PC-9 (cell line): Measurements from ENCODE around the gene INO80. TPM values are rescaled to one million over a fixed set of nuclear protein-coding genes. Genes with fewer than 3 reads are reported as not detected.

Experiments used
- BruUV-seq: library from RNA; stranded (reverse); fragments of 400-500 nt; replicated peaks from 2 replicates; lab custom pipeline; 2021; lab: Mats Ljungman, UMichigan
- CTCF ChIA-PET: fragments of 300-600 bp; sonication (Branson Sonifier 250); formaldehyde crosslinking; loops from one replicate; lab custom pipeline; 2022; ENCODE audit warnings: antibody characterized with exemption; lab: Charles Lee
- POLR2A ChIA-PET: fragments of 300-600 bp; sonication (Branson Sonifier 250); formaldehyde crosslinking; loops from one replicate; lab custom pipeline; 2022; ENCODE audit warnings: antibody characterized with exemption; ENCODE audit not compliant: unreplicated experiment; lab: Charles Lee
- DNase-seq, 2 experiments: peaks; one replicate each; pipeline versions ENCODE4 v3.0.0 to v3.0.0-alpha.2; 2015 to 2022; ENCODE audit warnings: mixed read lengths in 1 of 2
- H2AFZ ChIP-seq: fragments of 200-600 bp; sonication (generic); 2 replicates; pipeline ENCODE4 v1.8.1; 2017; ENCODE audit warnings: antibody characterized with exemption
- H3F3A ChIP-seq: fragments of 200-600 bp; sonication (generic); 2 replicates; pipeline ENCODE4 v1.8.1; 2017; ENCODE audit warnings: antibody characterized with exemption, mild to moderate bottlenecking, low read depth; ENCODE audit not compliant: insufficient read depth
- H3K27ac ChIP-seq: fragments of 200-600 bp; sonication (generic); 2 replicates; pipeline ENCODE4 v1.6.1; 2016; ENCODE audit warnings: mixed run types
- H3K27me3 ChIP-seq: fragments of 200-600 bp; sonication (generic); 2 replicates; pipeline ENCODE4 v1.6.1; 2016; ENCODE audit warnings: low read depth, mixed run types; ENCODE audit not compliant: insufficient read depth
- H3K36me3 ChIP-seq: fragments of 200-600 bp; sonication (generic); 2 replicates; pipeline ENCODE4 v1.6.1; 2016; ENCODE audit warnings: low read depth, mixed run types
- H3K4me1 ChIP-seq: fragments of 200-600 bp; sonication (generic); replicated peaks from 2 replicates; pipeline ENCODE4 v1.6.1; 2016; ENCODE audit warnings: mixed run types; ENCODE audit not compliant: insufficient read depth
- H3K4me2 ChIP-seq: fragments of 200-600 bp; sonication (generic); 2 replicates; pipeline ENCODE4 v1.6.1; 2017; ENCODE audit warnings: mixed run types
- H3K4me3 ChIP-seq: fragments of 200-600 bp; sonication (generic); 2 replicates; pipeline ENCODE4 v1.6.1; 2016; ENCODE audit warnings: mixed run types
- H3K79me2 ChIP-seq: fragments of 200-600 bp; sonication (generic); 2 replicates; pipeline ENCODE4 v1.6.1; 2017; ENCODE audit warnings: low read depth, mixed run types
- H3K9me2 ChIP-seq: fragments of 200-600 bp; sonication (generic); 2 replicates; pipeline ENCODE4 v1.8.1; 2017; ENCODE audit warnings: mild to moderate bottlenecking; ENCODE audit not compliant: insufficient read depth
- H3K9me3 ChIP-seq: fragments of 200-600 bp; sonication (generic); 2 replicates; pipeline ENCODE4 v1.8.1; 2016; ENCODE audit warnings: low read depth; ENCODE audit not compliant: insufficient read depth
- H4K20me1 ChIP-seq: fragments of 200-600 bp; sonication (generic); 2 replicates; pipeline ENCODE4 v1.8.1; 2017; ENCODE audit not compliant: insufficient read depth
- EZH2 ChIP-seq: fragments of 200-600 bp; sonication (generic); IDR thresholded peaks from 2 replicates; pipeline ENCODE4 v1.8.0; 2017; ENCODE audit warnings: antibody characterized with exemption, low read depth
- intact Hi-C: fragments of 100-400 bp; cut with micrococcal nuclease; formaldehyde crosslinking; loops from one replicate; pipeline ENCODE4 v1.10.0; 2022; ENCODE audit not compliant: unreplicated experiment
- total RNA-seq: library from RNA; stranded (reverse); gene quantifications from 2 replicates; pipeline ENCODE4 v1.2.3, GENCODE V29; 2021
- TF ChIP-seq, protein P1 (sequence below): fragments of 200-600 bp; sonication (generic); conservative IDR thresholded peaks from 2 replicates; pipeline ENCODE4 v1.6.1; 2017; ENCODE audit warnings: mixed run types, antibody characterized with exemption, mild to moderate bottlenecking, moderate library complexity

Gene INO80
- total RNA-seq, 1 experiment from 2014 or later = 18.8 TPM

DNA sequence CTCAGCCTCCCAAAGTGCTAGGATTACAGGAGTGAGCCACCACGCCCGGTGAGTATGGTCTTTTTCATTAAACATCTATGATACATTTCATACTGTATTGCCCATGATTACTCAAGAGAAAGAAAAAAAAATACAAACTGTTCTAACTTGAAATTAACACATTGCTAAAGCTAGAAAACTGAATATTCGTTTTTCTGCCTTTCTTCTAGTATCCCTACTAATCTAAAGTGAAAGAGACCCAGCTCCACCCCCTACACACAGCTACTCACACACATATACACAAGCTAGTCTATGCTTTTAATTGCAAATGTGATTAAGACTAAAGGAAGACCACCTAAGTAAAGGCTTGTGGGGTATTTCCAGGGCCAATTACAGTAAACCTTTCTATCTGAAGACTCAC, 43.1 kb downstream of the INO80 start:
- no peak overlapping the region for H3K4me2 ChIP-seq
- no peak overlapping the region for H3K27ac ChIP-seq
- H3K9me2 ChIP-seq = no peaks in the 10 kb centered on the region
- no peaks in the 10 kb centered on the region for H3K79me2 ChIP-seq
- H4K20me1 ChIP-seq = no peaks in the 10 kb centered on the region; the same call in 1 of the 2 replicates
- no peak overlapping the region for H3K4me3 ChIP-seq
- no peaks in the 10 kb centered on the region for H3K9me3 ChIP-seq
- DNase-seq = no peak
- TF ChIP-seq EZH2 = no peak
- TF ChIP-seq, protein P1, sequence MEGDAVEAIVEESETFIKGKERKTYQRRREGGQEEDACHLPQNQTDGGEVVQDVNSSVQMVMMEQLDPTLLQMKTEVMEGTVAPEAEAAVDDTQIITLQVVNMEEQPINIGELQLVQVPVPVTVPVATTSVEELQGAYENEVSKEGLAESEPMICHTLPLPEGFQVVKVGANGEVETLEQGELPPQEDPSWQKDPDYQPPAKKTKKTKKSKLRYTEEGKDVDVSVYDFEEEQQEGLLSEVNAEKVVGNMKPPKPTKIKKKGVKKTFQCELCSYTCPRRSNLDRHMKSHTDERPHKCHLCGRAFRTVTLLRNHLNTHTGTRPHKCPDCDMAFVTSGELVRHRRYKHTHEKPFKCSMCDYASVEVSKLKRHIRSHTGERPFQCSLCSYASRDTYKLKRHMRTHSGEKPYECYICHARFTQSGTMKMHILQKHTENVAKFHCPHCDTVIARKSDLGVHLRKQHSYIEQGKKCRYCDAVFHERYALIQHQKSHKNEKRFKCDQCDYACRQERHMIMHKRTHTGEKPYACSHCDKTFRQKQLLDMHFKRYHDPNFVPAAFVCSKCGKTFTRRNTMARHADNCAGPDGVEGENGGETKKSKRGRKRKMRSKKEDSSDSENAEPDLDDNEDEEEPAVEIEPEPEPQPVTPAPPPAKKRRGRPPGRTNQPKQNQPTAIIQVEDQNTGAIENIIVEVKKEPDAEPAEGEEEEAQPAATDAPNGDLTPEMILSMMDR = no peak
- BruUV-seq = no TSS peak
- H3K27me3 ChIP-seq = no peaks in the 10 kb centered on the region
- intact Hi-C loops = no loop called here
- H3K4me1 ChIP-seq = no peaks in the 10 kb centered on the region
- 0 out of 2 replicates have a peak, but pooled peaks cover 4% of the 10 kb centered on the region for H3F3A ChIP-seq
- ChIA-PET POLR2A (no interaction called here), CTCF (interaction anchor here (0.5 kb wide), 1 partner anchor 212 kb away, joined by 7 read pairs; no protein-coding TSS in a partner anchor)
- H2AFZ ChIP-seq = no peak overlapping the region
- peaks cover 12% of the 10 kb centered on the region for H3K36me3 ChIP-seq

GRCh38 chr15:41072013-41072412, 44.1 kb downstream of the INO80 start:
- Histone ChIP-seq H3K27ac (no peak overlapping the region), H2AFZ (no peak overlapping the region), H4K20me1 (no peaks in the 10 kb centered on the region; the same call in 1 of the 2 replicates), H3F3A (peaks cover 6% of the 10 kb centered on the region; the same call in 1 of the 2 replicates), H3K79me2 (no peaks in the 10 kb centered on the region), H3K4me3 (no peak overlapping the region), H3K36me3 (peaks cover 11% of the 10 kb centered on the region; the same call in 1 of the 2 replicates), H3K27me3 (no peaks in the 10 kb centered on the region), H3K9me2 (no peaks in the 10 kb centered on the region), H3K4me1 (no peaks in the 10 kb centered on the region), H3K9me3 (no peaks in the 10 kb centered on the region), H3K4me2 (no peak overlapping the region)
- POLR2A ChIA-PET = no interaction called here
- no peak for TF ChIP-seq EZH2
- TF ChIP-seq, protein P1 = no peak
- no TSS peak for BruUV-seq
- CTCF ChIA-PET = no interaction called here
- DNase-seq = no peak
- intact Hi-C loops = no loop called here

GRCh38 chr15:41066516-41066915, 49.6 kb downstream of the INO80 start:
- CTCF ChIA-PET = interaction anchor here (0.6 to 0.7 kb wide), 2 partner anchors 172 to 399 kb away, joined by 3 to 6 read pairs; partner anchors contain the start of gene VPS18
- intact Hi-C loops = no loop called here
- POLR2A ChIA-PET = interaction anchor here (0.7 kb wide), 1 partner anchor 419 kb away, joined by 5 read pairs; no protein-coding TSS in a partner anchor

More at GRCh38 chr15:41066516-41066915, 49.6 kb downstream of the INO80 start:
- Histone ChIP-seq H3K4me3 (no peak overlapping the region), H3K4me2 (no peak overlapping the region), H3K27ac (no peak overlapping the region), H2AFZ (no peak overlapping the region), H3F3A (peaks cover 3% of the 10 kb centered on the region; the same call in 1 of the 2 replicates), H3K27me3 (no peaks in the 10 kb centered on the region), H3K79me2 (no peaks in the 10 kb centered on the region), H3K9me2 (no peaks in the 10 kb centered on the region), H4K20me1 (no peaks in the 10 kb centered on the region), H3K4me1 (no peaks in the 10 kb centered on the region), H3K36me3 (peaks cover 32% of the 10 kb centered on the region; the same call in 1 of the 2 replicates), H3K9me3 (no peaks in the 10 kb centered on the region)
- DNase-seq = no peak
- TF ChIP-seq EZH2 = no peak
- TF ChIP-seq, protein P1 = no peak
- no TSS peak for BruUV-seq
